ENCODE results near the gene HJURP.

- TF ChIP-seq GATA2 (IDR thresholded peaks at IDR 0.05; ENCODE audit: low read depth, low read length), result no peak
- no peak for TF ChIP-seq GATA3 (IDR thresholded peaks at IDR 0.05; ENCODE audit: low read depth, low read length)
These were observed 60.1 kb downstream of the HJURP start for GRCh38 chr2:233794128-233794658.

Measured in SH-SY5Y (cell line).